H9 (cell line): Measurements from ENCODE around the gene ALOX5. TPM values are rescaled to one million over a fixed set of nuclear protein-coding genes. Genes with fewer than 3 reads are reported as not detected.

Source experiments
- DNase-seq: peaks from one replicate; pipeline ENCODE4 v3.0.0-alpha.2; 2017
- H2AFZ ChIP-seq: one replicate; pipeline ENCODE4 v1.6.1; 2013; ENCODE audit warnings: mild to moderate bottlenecking, low read length, control low read depth, moderate library complexity
- H2AK5ac ChIP-seq: 2 replicates; pipeline ENCODE4 v1.6.1; 2013; ENCODE audit warnings: low read length, control low read depth, mixed read lengths; ENCODE audit not compliant: insufficient read length
- H2BK120ac ChIP-seq: one replicate; pipeline ENCODE4 v1.6.1; 2013; ENCODE audit warnings: low read depth, mild to moderate bottlenecking, low read length, control low read depth, inconsistent platforms; ENCODE audit not compliant: poor library complexity, severe bottlenecking
- H2BK12ac ChIP-seq: 2 replicates; pipeline ENCODE4 v1.6.1; 2013; ENCODE audit warnings: low read length, control low read depth, mixed read lengths, low read depth; ENCODE audit not compliant: insufficient read length
- H2BK15ac ChIP-seq: 2 replicates; pipeline ENCODE4 v1.6.1; 2013; ENCODE audit warnings: low read depth, low read length, control low read depth
- H2BK20ac ChIP-seq: one replicate; pipeline ENCODE4 v1.6.1; 2013; ENCODE audit warnings: low read depth, mild to moderate bottlenecking, low read length, control low read depth, inconsistent platforms; ENCODE audit not compliant: poor library complexity, severe bottlenecking
- H2BK5ac ChIP-seq: 2 replicates; pipeline ENCODE4 v1.6.1; 2013; ENCODE audit warnings: low read length, control low read depth, mixed read lengths; ENCODE audit not compliant: insufficient read length
- H3K14ac ChIP-seq: 2 replicates; pipeline ENCODE4 v1.6.1; 2013; ENCODE audit warnings: low read length, control low read depth; ENCODE audit not compliant: insufficient read depth
- H3K18ac ChIP-seq: 2 replicates; pipeline ENCODE4 v1.6.1; 2013; ENCODE audit warnings: low read depth, mild to moderate bottlenecking, mixed read lengths, low read length, control low read depth; ENCODE audit not compliant: insufficient read length
- H3K23ac ChIP-seq: 2 replicates; pipeline ENCODE4 v1.6.1; 2013; ENCODE audit warnings: low read length, control low read depth, mixed read lengths, low read depth; ENCODE audit not compliant: insufficient read length
- H3K23me2 ChIP-seq: 2 replicates; pipeline ENCODE4 v1.6.1; 2013; ENCODE audit warnings: low read depth, mild to moderate bottlenecking, mixed read lengths, low read length, control low read depth; ENCODE audit not compliant: insufficient read length, poor library complexity, severe bottlenecking
- H3K27ac ChIP-seq: 2 replicates; pipeline ENCODE4 v1.5.1; 2013; ENCODE audit warnings: low read length, control low read depth, mixed read lengths, low read depth; ENCODE audit not compliant: insufficient read length
- H3K27me3 ChIP-seq: 2 replicates; pipeline ENCODE4 v1.6.1; 2013; ENCODE audit warnings: low read length, control low read depth, inconsistent platforms; ENCODE audit not compliant: insufficient read depth
- H3K4ac ChIP-seq: 2 replicates; pipeline ENCODE4 v1.6.1; 2013; ENCODE audit warnings: low read depth, mild to moderate bottlenecking, control low read depth, inconsistent platforms, low read length, moderate library complexity
- H3K4me1 ChIP-seq: 2 replicates; pipeline ENCODE4 v1.6.1; 2013; ENCODE audit warnings: low read length, control low read depth, inconsistent platforms; ENCODE audit not compliant: insufficient read depth
- H3K4me2 ChIP-seq: 2 replicates; pipeline ENCODE4 v1.6.1; 2013; ENCODE audit warnings: low read length, control low read depth, mixed read lengths; ENCODE audit not compliant: insufficient read length, insufficient read depth
- H3K56ac ChIP-seq: 2 replicates; pipeline ENCODE4 v1.6.1; 2013; ENCODE audit warnings: low read depth, mild to moderate bottlenecking, mixed read lengths, low read length, control low read depth; ENCODE audit not compliant: insufficient read length
- H3K79me1 ChIP-seq: 2 replicates; pipeline ENCODE4 v1.6.1; 2013; ENCODE audit warnings: low read depth, mild to moderate bottlenecking, moderate library complexity, low read length, control low read depth, inconsistent platforms; ENCODE audit not compliant: insufficient read depth, poor library complexity, severe bottlenecking
- H3K79me2 ChIP-seq: 2 replicates; pipeline ENCODE4 v1.6.1; 2013; ENCODE audit warnings: low read length, control low read depth, inconsistent platforms; ENCODE audit not compliant: insufficient read depth
- H3K9ac ChIP-seq: 2 replicates; pipeline ENCODE4 v1.6.1; 2013; ENCODE audit warnings: low read length, control low read depth, mixed read lengths; ENCODE audit not compliant: insufficient read length; ENCODE audit errors: extremely low read depth
- H3K9me3 ChIP-seq: one replicate; pipeline ENCODE4 v1.6.1; 2013; ENCODE audit warnings: low read depth, low read length, inconsistent platforms; ENCODE audit not compliant: control insufficient read depth
- H3T11ph ChIP-seq: one replicate; pipeline ENCODE4 v1.6.1; 2013; ENCODE audit warnings: mild to moderate bottlenecking, low read length, control low read depth, inconsistent platforms
- H4K20me1 ChIP-seq: one replicate; pipeline ENCODE4 v1.6.1; 2013; ENCODE audit not compliant: control insufficient read depth, insufficient read length, insufficient read depth
- H4K5ac ChIP-seq: 2 replicates; pipeline ENCODE4 v1.6.1; 2013; ENCODE audit warnings: low read depth, mild to moderate bottlenecking, mixed read lengths, low read length, control low read depth; ENCODE audit not compliant: insufficient read length
- H4K8ac ChIP-seq: replicated peaks from 2 replicates; pipeline ENCODE4 v1.6.1; 2013; ENCODE audit warnings: low read length, control low read depth, mixed read lengths, low read depth; ENCODE audit not compliant: insufficient read length
- H4K91ac ChIP-seq: 2 replicates; pipeline ENCODE4 v1.6.1; 2013; ENCODE audit warnings: low read depth, mild to moderate bottlenecking, moderate library complexity, mixed read lengths, low read length, control low read depth; ENCODE audit not compliant: insufficient read length
- H3K27ac Mint-ChIP-seq, 3 experiments: 2 replicates in 2 of 3; 3 replicates in 1 of 3; pipeline ENCODE4 v1.8.0; 2020 to 2021; ENCODE audit warnings: mixed read lengths in 3 of 3, mild to moderate bottlenecking in 1 of 3, moderate library complexity in 1 of 3
- H3K27me3 Mint-ChIP-seq: 2 replicates; pipeline ENCODE4 v1.8.0; 2021; ENCODE audit warnings: low read depth, mild to moderate bottlenecking, moderate library complexity, mixed read lengths
- H3K36me3 Mint-ChIP-seq, 3 experiments: 2 replicates in 2 of 3; 3 replicates in 1 of 3; pipeline ENCODE4 v1.8.0; 2020 to 2021; ENCODE audit warnings: low read depth in 3 of 3, mixed read lengths in 3 of 3; ENCODE audit not compliant: insufficient read depth in 1 of 3
- H3K4me1 Mint-ChIP-seq, 2 experiments: 2 replicates each; pipeline ENCODE4 v1.8.0; 2020; ENCODE audit warnings: mixed read lengths in 2 of 2
- H3K4me3 Mint-ChIP-seq, 2 experiments: 2 replicates in 1 of 2; 3 replicates in 1 of 2; pipeline ENCODE4 v1.8.0; 2020 to 2021; ENCODE audit warnings: mild to moderate bottlenecking in 2 of 2, mixed read lengths in 2 of 2, moderate library complexity in 1 of 2
- H3K9me3 Mint-ChIP-seq, 2 experiments: 2 replicates in 1 of 2; 3 replicates in 1 of 2; pipeline ENCODE4 v1.8.0; 2020; ENCODE audit warnings: mild to moderate bottlenecking in 2 of 2, mixed read lengths in 2 of 2, moderate library complexity in 1 of 2
- WGBS: extraction: QIAGEN DNeasy Blood & Tissue Kit; methylation state at CpG from one replicate; pipeline ENCODE4 v1.1.7; 2013; ENCODE audit warnings: missing lambda C conversion rate, low lambda C conversion rate, mixed read lengths; ENCODE audit not compliant: insufficient read length; ENCODE audit errors: extremely low coverage; 5-methylcytosine and 5-hydroxymethylcytosine counted together
- total RNA-seq: library from RNA; stranded (reverse); gene quantifications from 2 replicates; pipeline ENCODE4 v1.2.1, GENCODE V29; 2021
- TF ChIP-seq, protein P1 (sequence below): fragments of 200-600 bp; sonication (generic); conservative IDR thresholded peaks from 3 replicates; pipeline ENCODE4 v1.8.0; 2021; ENCODE audit warnings: antibody characterized with exemption, mild to moderate bottlenecking

The ALOX5 gene
- total RNA-seq, 1 experiment from 2014 or later, result 3.7 TPM

DNA sequence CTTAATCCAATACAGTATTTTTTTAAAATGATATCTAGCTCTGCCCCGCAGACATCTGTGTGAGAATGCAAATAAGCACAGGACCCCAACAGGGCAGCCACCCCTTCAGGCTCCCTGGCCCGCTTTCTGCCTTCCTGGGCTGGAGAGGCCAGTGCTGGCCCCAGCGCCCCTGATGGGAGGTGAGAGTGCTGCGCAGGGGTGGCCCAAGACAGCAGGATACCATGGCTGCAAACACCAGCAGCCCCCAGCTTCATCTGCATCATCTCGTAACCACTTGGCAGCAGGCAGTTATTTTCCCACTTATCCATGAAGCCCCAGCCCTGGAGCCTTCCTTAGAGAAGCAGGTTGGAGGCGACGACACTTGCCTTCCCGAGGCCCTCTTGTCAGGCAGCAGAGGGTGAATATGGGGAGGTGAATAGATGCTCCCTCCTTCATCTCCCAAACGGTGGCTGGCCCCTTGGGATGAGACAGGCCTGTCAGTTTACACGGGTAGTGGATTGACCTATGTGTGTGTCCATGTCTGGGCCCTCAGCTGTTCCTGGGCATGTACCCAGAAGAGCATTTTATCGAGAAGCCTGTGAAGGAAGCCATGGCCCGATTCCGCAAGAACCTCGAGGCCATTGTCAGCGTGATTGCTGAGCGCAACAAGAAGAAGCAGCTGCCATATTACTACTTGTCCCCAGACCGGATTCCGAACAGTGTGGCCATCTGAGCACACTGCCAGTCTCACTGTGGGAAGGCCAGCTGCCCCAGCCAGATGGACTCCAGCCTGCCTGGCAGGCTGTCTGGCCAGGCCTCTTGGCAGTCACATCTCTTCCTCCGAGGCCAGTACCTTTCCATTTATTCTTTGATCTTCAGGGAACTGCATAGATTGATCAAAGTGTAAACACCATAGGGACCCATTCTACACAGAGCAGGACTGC, 71.2 kb downstream of the ALOX5 start:
- Histone ChIP-seq H3K27ac (no peak overlapping the region), H2BK12ac (no peak overlapping the region), H3K4me2 (no peak overlapping the region), H2BK20ac (no peak overlapping the region), H2BK5ac (no peak overlapping the region), H4K20me1 (no peaks in the 10 kb centered on the region), H3K27me3 (no peaks in the 10 kb centered on the region), H3K79me2 (no peaks in the 10 kb centered on the region), H3K23me2 (no peaks in the 10 kb centered on the region), H3K4ac (no peak overlapping the region), H3K18ac (no peak overlapping the region), H3K9me3 (no peaks in the 10 kb centered on the region), H3T11ph (no peak overlapping the region), H3K4me1 (no peaks in the 10 kb centered on the region), H4K5ac (no peak overlapping the region), H2AK5ac (no peak overlapping the region), H2BK15ac (no peak overlapping the region), H3K9ac (no peak overlapping the region), H3K79me1 (no peaks in the 10 kb centered on the region), H2BK120ac (no peak overlapping the region), H4K8ac (no peak overlapping the region), H2AFZ (no peak overlapping the region), H4K91ac (no peak overlapping the region), H3K14ac (no peak overlapping the region), H3K23ac (no peak overlapping the region), H3K56ac (no peak overlapping the region)
- H3K4me3 Mint-ChIP-seq, result no peak overlapping the region
- peaks cover 3 to 5% of the 10 kb centered on the region in 2 experiments; a peak in 3 of 4 replicates for H3K4me1 Mint-ChIP-seq
- no CpG with 5 or more reads among the region's 19 CpGs for WGBS
- H3K27me3 Mint-ChIP-seq, result no peaks in the 10 kb centered on the region; the same call in 1 of the 2 replicates
- H3K36me3 Mint-ChIP-seq, result no peaks in the 10 kb centered on the region
- TF ChIP-seq, protein P1, sequence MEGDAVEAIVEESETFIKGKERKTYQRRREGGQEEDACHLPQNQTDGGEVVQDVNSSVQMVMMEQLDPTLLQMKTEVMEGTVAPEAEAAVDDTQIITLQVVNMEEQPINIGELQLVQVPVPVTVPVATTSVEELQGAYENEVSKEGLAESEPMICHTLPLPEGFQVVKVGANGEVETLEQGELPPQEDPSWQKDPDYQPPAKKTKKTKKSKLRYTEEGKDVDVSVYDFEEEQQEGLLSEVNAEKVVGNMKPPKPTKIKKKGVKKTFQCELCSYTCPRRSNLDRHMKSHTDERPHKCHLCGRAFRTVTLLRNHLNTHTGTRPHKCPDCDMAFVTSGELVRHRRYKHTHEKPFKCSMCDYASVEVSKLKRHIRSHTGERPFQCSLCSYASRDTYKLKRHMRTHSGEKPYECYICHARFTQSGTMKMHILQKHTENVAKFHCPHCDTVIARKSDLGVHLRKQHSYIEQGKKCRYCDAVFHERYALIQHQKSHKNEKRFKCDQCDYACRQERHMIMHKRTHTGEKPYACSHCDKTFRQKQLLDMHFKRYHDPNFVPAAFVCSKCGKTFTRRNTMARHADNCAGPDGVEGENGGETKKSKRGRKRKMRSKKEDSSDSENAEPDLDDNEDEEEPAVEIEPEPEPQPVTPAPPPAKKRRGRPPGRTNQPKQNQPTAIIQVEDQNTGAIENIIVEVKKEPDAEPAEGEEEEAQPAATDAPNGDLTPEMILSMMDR, result no peak
- peak overlapping the region in 1 of 3 experiments; percentile 82; a peak in 1 of 7 replicates for H3K27ac Mint-ChIP-seq
- DNase-seq, result no peak
- H3K9me3 Mint-ChIP-seq, result no peaks in the 10 kb centered on the region
